ENCODE results near the gene NSD1. TPM values are rescaled to one million over a fixed set of nuclear protein-coding genes. Genes with fewer than 3 reads are reported as not detected.
A peak's percentile ranks its signal among the peaks of the same experiment; 100 is the strongest.

NSD1 gene
- total RNA-seq, 2 donors from 2014 or later: 29.8 to 32.0 TPM

- peak; percentile 3 for ATAC-seq
Observed at GRCh38 chr5:177087398-177088005, 46.1 kb upstream of the NSD1 start.

GRCh38 chr5:177089127-177089526 is 44.4 kb upstream of the NSD1 start:
- intact Hi-C loops (cut with DNase I): no loop called here
- Histone ChIP-seq H3K4me1 (peaks cover 56% of the 10 kb centered on the region), H3K9me3 (no peaks in the 10 kb centered on the region), H3K4me3 (no peak overlapping the region), H3K36me3 (replicated peaks in 1 of 2; ENCODE audit: insufficient read depth in 1 of 2, low read depth in 2 of 2) (no peaks in the 10 kb centered on the region), H3K27ac (peak overlapping the region in 3 of 4 donors; percentile 67 to 89 (median 75)), H3K27me3 (no peaks in the 10 kb centered on the region)
- DNase-seq: no peak
- ATAC-seq: no peak
- WGBS, 2 donors: 21 to 45% methylated on average over 5 of the region's 5 CpGs
- TF ChIP-seq POLR2A (IDR thresholded peaks at IDR 0.05): no peak
- TF ChIP-seq, protein P1, sequence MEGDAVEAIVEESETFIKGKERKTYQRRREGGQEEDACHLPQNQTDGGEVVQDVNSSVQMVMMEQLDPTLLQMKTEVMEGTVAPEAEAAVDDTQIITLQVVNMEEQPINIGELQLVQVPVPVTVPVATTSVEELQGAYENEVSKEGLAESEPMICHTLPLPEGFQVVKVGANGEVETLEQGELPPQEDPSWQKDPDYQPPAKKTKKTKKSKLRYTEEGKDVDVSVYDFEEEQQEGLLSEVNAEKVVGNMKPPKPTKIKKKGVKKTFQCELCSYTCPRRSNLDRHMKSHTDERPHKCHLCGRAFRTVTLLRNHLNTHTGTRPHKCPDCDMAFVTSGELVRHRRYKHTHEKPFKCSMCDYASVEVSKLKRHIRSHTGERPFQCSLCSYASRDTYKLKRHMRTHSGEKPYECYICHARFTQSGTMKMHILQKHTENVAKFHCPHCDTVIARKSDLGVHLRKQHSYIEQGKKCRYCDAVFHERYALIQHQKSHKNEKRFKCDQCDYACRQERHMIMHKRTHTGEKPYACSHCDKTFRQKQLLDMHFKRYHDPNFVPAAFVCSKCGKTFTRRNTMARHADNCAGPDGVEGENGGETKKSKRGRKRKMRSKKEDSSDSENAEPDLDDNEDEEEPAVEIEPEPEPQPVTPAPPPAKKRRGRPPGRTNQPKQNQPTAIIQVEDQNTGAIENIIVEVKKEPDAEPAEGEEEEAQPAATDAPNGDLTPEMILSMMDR (IDR thresholded peaks at IDR 0.05): no peak

More at GRCh38 chr5:177087398-177088005, 46.1 kb upstream of the NSD1 start:
- H3K4me3 ChIP-seq: no peak overlapping the region
- no peaks in the 10 kb centered on the region for H3K9me3 ChIP-seq
- intact Hi-C loops (cut with DNase I): no loop called here
- no peaks in the 10 kb centered on the region for H3K36me3 ChIP-seq (replicated peaks in 1 of 2; ENCODE audit: insufficient read depth in 1 of 2, low read depth in 2 of 2)
- DNase-seq: no peak
- peak overlapping the region; percentile 68 to 89 (median 80) for H3K27ac ChIP-seq
- no peaks in the 10 kb centered on the region for H3K27me3 ChIP-seq
- H3K4me1 ChIP-seq: peaks cover 50% of the 10 kb centered on the region
- WGBS, 2 donors: 24 to 25% methylated on average over 17 to 23 of the region's 23 CpGs
- TF ChIP-seq, protein P1 (IDR thresholded peaks at IDR 0.05): no peak
- no peak for TF ChIP-seq POLR2A (IDR thresholded peaks at IDR 0.05)

GRCh38 chr5:177089825-177090641 is 43.5 kb upstream of the NSD1 start:
- TF ChIP-seq, protein P1 (IDR thresholded peaks at IDR 0.05): no peak
- no peak for TF ChIP-seq POLR2A (IDR thresholded peaks at IDR 0.05)

DNA sequence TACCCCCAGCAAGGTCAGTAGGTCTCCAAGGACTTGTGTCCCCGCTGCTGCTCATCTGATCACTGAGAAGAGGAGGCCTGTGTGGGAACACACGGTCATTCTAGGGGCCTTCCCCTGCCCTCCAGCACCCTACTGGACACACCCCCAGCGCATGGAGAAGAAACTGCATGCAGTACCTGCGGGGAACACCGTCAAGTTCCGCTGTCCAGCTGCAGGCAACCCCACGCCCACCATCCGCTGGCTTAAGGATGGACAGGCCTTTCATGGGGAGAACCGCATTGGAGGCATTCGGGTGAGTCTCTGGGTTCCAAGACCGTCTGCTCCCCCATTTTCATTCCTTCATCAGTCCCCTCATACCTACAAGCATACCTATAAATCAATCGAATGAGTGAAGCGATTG is 42.8 kb upstream of the NSD1 start:
- 80 to 81% methylated on average over 10 to 13 of the region's 13 CpGs for WGBS, 2 donors
- TF ChIP-seq POLR2A (IDR thresholded peaks at IDR 0.05): no peak
- TF ChIP-seq, protein P1 (IDR thresholded peaks at IDR 0.05): no peak

More at GRCh38 chr5:177089825-177090641, 43.5 kb upstream of the NSD1 start:
- peak overlapping the region in 3 of 4 donors; percentile 67 to 89 (median 75) for H3K27ac ChIP-seq
- no peaks in the 10 kb centered on the region for H3K36me3 ChIP-seq (replicated peaks in 1 of 2; ENCODE audit: insufficient read depth in 1 of 2, low read depth in 2 of 2)
- H3K4me3 ChIP-seq: no peak overlapping the region
- intact Hi-C loops (cut with DNase I): loop anchor here (10.0 kb wide), 1 partner anchor 435 kb away; no protein-coding TSS in a partner anchor
- no peak for DNase-seq
- WGBS, 2 donors: 46 to 59% methylated on average over 9 to 20 of the region's 21 CpGs
- ATAC-seq: no peak
- H3K9me3 ChIP-seq: no peaks in the 10 kb centered on the region
- no peaks in the 10 kb centered on the region for H3K27me3 ChIP-seq
- peaks cover 64% of the 10 kb centered on the region for H3K4me1 ChIP-seq

More for the DNA sequence above, 42.8 kb upstream of the NSD1 start:
- intact Hi-C loops (cut with DNase I): loop anchor here (10.0 kb wide), 1 partner anchor 436 kb away; no protein-coding TSS in a partner anchor
- Histone ChIP-seq H3K4me1 (peaks cover 72% of the 10 kb centered on the region), H3K27me3 (no peaks in the 10 kb centered on the region), H3K36me3 (replicated peaks in 1 of 2; ENCODE audit: insufficient read depth in 1 of 2, low read depth in 2 of 2) (peaks cover 0 to 4% of the 10 kb centered on the region in 2 donors), H3K4me3 (no peak overlapping the region), H3K9me3 (no peaks in the 10 kb centered on the region), H3K27ac (peak overlapping the region in 2 of 4 donors; percentile 12 to 78)
- ATAC-seq: no peak
- no peak for DNase-seq
